ENCODE results near the gene SMARCB1.

SMARCB1 gene

DNA sequence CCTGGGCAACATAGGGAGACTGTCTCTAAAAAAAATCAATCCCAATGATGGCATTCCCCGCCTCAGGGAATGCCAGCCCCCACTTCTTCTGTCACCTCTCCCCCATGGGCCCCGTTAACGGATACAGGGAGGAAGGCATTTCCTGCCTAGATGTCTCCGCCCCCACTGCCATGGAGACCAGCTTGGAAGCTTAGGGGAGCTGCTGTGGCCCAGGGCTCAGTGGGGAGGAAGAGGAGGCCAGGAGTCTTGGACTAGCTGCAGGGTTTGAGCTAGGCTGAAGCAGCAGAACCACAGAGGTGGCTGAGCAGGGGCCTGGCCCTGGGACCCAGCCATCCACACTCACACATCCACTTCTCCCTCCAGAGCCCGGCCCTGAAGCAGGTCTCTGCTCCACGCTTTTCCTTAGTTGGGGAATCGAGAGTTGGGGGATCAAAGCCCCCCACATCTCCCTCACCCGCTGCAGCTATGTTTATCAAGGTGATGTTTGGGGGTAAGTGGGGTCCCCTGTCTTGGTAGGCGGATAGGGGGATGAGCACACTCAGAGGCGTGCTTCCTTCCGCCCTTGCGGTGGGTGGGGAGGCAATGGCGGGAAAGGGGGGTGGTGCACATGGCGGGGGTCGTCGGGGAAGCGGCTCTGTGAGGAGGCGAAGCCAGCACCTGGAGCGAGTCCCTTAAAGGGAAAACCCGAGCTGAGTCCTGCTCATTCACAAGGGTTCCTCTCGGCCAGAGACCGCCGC is 23.8 kb upstream of the SMARCB1 start, which contains the start of gene C22orf15:
Gene C22orf15 (plus strand): TSS at position 149 of the 737 bp plus-strand sequence. CDS start 317 bp downstream, at position 466.
- no peak for FAIRE-seq

DNA sequence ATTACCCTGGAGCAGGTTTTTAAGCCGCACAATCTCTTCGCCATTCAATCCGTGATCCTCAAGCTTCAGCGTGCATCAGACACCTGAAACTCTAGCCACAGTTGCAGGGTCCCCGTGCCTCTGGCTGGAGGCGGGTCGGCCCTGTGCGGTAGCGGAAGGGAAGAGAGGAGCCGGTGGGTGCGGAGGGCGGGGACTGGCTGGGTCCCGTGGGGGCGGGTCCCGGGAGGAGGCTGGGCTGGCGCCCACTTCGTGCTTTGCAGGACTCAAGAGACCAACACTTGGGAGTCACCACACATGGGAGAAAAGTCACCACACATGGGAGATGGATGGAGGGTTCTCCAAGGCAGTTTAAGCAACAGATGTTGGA is 23.2 kb upstream of the SMARCB1 start:
- no peak for FAIRE-seq

DNA sequence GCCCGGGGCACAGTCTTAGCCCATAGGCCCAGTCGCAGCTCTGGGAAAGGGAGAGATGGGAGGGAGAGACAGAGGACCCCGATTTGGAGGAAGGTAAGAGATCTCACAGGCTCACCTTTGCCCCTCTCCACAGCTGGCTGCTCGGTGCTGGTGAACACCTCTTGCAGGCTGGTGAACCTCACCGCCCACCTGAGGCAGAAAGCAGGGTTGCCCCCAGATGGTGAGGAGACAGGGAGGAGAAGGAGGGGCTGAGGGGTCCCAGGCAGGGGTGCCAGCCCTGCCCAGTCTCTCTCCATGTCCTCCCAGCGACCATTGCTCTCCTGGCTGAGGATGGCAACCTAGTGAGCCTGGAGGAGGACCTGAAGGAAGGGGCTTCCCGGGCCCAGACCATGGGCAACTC is 22.8 kb upstream of the SMARCB1 start:
- no peak for FAIRE-seq

DNA sequence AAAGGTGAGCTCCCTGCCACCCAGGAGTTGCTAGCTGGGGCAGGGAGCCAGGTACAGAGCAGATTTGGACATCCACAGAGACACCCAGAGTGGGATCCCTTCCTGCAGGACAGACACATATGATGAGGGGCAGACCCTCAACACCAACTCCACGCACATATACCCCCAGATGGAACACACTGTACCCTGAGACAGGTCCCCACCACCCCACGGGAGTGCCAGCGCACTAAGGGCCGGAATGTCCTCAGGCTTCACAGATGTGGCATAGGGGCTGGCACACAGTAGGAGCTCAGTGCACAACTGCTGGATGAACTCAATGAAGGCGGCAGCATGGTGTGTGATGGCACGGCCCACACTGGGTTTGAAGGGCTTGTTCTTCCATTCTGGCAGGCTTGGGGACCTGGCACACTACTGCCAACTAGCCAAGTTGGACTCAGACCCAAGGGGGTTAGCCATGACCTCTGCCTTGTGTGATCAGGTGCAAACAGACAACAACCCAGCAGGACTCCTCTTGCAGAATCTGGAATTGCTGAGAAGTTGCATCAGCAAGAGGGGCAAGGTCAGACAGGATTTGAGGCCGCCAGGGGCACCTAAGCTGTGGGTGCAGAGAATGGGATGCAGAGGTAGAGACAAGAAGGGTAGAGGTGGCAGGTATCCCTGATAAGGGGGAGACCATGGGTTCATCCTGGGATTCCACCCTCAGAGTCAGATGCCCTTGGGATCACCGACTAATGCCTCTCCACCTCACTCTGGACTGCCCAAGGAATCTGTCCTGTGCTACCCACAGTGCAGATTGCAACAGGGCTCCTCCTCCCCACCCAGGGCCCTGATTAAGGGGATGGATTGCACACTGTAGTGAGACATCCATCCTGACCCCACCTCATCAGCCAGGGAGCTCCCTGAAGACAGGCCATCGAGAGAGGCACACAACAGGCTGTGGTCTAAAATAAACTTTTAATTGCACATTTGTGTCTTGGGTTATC is 21.6 kb upstream of the SMARCB1 start:
- no peak for FAIRE-seq

DNA sequence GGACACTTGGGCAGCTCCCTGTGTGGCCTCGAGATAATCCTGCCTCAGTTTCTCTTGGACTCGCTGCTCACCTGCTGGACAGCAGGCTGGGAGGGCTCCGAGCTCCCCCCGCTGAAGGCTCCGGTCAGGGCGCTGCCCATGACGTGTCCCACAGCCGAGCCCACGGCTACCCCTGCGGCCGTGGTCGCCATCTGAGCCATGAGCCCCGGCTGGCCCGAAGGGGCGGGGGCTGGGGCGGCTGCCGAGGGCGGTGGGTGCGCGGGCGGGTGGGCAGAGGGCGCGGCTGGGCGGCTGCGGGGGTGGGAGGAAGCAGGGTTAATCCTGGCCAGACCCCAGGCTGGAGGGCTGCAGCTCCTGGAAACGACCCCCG is 19.5 kb upstream of the SMARCB1 start:
- FAIRE-seq = no peak

DNA sequence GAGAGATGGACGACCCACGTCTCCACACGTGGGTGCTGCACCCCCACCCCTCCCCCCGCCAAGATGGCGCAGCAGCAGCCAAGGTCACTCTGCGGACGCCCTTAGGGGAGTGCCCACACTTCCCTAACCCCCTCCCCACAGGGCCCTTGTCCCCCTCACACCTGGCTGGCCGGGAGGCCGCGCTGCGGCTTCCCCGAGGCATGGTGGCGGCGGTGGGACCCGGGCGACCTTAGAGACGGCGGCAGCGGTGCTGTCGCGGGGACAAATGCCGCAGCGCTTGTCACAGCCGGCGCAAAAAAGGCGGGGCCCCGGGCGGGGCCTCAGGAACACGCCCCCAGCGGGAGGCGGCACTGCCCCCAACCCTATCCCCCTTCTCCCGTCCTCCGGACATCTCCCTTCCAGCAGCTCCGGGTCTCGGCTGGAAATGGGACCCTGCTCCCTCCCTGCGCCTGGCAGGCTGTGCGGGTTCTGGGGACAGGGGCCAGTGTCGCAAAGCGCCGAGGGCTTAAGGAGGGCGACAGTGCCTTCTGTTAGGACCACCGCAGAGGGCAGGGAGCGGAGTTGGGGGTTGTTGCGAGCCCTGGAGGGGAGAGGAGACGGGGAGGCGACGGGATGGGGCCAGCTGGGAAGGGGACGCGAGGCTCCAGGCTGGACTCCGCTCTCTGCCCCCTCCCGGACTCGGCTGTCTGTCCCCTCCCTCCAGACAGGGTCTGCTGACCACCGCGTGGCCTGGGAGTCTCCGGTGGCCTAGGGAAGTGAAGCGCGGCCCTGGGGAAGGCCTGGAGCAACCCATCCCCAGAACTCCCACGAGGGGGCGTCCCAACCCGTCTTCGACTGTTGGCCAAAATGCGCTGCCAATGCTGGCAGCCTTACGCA is 18.9 kb upstream of the SMARCB1 start, which contains the start of gene CHCHD10:
Gene CHCHD10 (minus strand): TSS at position 300 of the 876 bp plus-strand sequence. CDS start 98 bp downstream, at position 202.
- FAIRE-seq = no peak

DNA sequence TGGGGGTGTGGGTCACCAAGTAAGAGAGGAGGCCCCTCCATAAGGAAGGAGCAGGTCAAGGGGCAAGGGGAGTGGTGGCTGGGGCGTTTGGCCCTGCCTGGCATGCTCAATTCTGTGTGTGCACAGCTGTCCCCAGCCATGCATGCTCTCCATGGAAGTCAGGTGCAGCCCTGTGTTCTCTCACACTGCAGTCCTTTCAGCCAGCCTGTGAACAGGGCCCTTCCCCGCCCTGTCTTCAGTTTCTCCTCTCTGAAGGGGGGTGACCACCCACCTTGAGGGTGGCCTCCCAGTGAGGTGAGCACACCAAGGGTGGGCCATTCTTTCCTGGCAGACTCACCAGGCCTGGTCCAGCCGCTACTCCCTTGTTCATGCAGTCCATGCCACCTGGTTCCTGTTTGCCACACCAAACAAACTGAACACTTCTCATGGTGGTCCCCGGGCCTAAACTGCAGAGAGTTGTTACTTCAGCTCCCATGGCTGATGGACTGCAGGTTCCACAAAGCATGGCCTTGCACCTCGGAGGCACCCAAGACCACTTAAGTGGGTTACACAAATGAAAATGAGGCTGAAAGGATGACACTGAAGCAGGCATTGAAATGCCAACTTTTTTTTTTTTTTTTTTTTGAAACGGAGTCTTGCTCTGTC is 17.3 kb upstream of the SMARCB1 start:
- FAIRE-seq = no peak

DNA sequence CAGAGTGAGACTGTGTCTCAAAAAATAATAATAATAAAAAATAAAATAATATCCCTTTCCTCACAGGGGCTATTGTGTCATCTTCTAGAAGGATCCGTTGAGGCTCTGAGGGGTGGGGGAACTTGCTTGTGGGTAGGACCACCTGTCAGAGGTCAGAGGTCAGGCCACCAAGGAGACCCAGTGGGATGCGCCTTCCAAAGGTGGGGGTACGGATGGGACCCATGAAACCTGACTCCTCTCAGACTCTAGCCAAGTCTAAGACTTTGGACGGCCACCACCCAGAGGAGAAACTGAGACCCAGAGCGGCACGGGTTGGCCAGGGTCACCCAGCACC is 14.5 kb upstream of the SMARCB1 start:
- no peak for FAIRE-seq

DNA sequence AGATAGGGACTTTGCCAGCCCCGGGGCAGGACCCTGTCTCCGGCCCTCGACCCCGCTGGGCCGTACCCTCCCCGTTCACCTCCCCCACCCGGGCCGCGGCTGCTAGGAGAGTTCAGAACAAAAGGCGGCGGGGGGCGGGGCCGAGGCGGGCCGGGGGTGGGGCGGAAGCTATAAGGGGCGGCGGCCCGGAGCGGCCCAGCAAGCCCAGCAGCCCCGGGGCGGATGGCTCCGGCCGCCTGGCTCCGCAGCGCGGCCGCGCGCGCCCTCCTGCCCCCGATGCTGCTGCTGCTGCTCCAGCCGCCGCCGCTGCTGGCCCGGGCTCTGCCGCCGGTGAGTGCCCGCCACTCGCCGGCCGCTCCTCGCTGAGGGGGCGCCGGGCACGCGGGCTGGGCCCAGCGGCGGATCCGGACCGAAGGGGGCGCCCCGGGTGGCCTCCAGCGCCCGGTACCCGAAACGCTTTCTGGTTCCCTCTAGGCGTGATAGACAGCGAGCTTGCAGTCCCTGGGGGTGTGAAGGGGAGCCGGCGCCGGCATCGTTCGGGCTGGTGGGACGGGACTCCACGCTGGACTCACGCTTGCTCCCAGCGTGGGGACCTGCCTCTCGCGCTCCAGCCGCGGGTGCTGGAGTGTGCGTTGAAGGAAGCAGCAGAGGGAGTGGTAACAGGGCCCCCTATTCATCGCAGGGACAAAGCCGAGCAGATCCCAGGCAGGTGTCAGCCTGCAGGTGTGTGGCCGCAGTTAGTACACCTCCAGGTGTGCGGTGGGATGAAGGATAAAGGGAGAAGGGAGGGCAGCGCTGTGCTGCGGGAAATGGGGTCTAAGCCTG is 13.9 kb upstream of the SMARCB1 start, which contains the start of gene MMP11:
Gene MMP11 (plus strand): TSS at position 201 of the 825 bp plus-strand sequence. CDS start 22 bp downstream, at position 223.
- FAIRE-seq = no peak

DNA sequence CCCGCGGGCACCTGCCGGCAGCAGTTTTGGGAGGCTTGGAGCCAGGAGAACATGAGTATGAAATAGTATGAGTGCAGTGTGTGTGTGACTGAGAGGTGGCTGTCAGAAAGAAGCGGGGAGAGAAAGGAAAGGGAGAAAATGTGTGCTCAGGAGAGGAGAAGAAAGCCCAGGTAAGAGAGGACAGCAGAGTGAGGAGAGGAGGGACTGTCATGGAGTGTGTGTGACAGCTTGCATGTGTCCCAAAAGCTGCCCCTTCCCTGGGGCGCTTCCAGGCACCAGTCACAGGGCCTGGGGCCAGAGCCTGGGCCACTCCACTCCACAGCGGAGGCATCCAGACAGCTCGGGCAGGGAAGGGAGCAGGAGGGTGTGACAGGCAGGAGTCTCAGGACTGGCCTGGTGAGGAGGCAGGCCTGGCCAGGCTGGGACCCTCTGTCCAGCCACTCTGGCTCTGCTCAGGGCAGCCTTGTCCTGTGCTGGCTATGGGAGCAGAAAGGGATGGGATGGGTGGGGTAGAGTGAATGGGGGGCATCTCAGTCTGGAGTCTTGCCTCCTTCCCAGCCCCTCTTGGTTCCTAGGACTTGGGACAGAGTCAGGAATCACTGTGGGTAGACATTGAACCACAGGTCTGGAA is 13.2 kb upstream of the SMARCB1 start:
- no peak for FAIRE-seq

DNA sequence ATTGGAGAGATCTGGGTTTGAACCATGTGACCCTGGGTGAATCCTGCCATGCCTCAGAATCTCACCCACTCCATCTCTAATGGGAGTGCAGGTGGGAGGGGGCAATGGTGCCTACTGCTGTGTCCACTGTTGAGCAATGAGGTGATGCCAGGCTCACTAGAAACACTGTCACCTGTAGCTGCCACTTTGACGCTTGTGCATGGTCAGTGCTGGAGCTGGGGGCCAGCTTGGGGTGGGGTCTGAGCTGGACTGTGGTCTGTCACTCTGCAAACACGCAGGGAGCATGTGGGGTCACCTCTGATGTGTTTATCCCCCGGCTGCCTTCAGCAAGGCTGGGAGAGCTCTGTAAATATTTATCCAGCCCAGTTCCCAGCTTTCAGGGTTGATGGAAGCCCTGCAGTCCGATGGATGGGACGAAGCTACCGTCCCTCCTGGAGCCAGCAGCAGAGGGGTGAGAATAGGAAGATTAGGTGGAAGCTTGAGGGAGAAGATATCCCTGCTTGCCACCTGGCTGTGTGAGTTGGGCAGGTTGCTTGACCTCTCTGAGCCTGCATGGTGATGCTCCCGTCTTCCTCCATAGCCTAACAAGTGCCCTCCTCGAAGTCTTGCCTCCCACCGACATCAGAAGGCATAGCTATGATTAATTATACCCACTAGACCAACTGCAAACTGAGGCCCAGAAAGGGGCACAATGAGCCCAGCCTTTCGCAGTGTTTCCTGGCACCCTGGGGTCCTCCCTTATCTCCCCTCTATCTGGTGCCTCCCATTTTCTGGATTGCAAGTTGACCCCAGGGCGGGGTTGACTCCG is 12.4 kb upstream of the SMARCB1 start:
- no peak for FAIRE-seq

DNA sequence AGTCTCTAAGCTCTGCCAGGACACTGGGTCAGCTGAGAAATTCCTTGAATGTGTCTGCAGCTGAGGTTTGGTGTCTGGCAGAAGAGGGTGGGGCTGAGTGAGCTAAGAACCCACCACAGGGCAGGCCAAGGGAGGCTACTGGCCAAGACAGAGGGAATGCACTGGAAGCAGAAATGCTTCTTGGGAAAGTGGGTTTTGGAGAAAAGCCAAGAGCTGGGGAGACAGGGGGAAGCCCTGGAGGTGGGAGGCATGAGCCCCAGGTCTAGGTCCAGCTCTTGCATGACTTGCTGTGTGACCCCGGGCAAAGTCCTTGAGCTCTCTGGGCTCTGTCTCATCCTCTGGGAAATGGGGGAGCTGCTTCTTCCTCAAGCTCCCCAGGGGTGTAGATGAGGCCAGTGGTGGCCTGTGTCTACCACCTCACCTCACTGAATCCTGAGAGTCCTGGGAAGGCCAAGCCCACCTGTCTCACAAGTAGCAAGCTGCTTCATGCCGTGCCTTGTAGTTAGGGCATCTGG is 11.8 kb upstream of the SMARCB1 start:
- no peak for FAIRE-seq

DNA sequence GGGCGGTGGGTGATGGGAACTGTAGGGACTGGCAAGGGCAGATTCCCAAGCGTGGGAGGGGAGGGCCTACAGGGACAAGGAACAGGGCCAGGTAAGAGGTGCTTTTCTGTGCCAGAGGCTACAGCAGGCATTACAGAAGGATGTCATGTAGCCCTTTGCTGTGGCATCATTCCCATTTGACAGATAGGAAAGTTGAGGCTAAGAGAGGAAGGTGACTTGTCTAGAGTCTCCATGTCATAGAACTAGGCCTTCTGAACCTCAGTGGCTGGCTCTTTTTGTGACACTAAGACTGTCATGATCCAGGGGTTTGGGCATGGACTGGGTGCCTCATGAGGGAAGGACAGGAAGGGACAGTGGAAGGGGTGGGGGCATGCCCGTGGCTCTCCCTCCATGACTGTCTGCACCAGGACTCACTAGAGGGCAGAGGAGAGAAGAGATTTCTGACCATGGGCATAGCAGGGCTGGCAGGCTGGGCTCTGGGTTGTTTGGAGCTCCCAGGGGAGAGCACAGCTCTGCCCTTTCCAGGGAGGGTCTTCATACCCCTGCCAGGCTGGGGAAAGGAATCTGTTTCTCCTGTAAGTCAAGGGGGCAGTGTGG is 10.9 kb upstream of the SMARCB1 start:
- no peak for FAIRE-seq

DNA sequence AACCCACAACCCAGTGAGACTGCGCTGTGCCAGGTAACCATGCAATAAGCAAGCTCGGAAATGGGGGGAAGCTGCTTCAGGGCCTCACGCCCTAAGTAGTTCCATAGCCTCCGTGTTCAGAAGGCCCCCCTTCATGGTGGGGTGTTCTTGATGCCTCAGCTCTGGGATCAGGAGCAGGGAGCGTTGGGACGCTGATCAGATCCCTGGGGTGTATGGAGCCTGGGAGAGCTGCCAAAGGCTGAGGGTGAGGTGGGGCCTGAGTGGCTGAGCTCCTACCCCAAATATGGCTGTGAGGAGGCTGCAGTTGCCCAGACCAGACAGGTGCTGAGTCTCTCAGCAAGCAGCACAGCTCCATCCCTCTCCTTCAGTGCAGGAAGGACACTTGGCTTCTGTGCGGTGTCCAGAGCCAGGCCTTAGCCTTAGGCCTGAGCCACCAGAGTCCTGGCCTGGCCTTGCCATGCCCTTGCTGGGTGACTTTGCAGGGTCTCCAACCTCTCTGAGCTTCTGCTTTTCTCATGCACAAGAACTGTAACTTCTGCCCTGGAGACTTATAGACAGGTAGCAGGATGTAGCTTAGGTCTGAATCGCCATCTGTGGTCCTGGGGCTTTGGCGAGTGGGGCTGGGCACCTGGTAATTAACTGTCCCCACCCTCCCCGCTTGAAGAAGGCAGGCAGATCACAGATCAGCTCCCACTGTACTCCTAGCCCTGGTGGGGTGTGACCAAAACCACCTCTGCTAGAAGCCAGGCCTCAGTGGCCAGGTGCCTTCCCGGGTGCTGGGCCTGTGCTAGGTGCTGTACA is 8.8 kb upstream of the SMARCB1 start:
- no peak for FAIRE-seq

DNA sequence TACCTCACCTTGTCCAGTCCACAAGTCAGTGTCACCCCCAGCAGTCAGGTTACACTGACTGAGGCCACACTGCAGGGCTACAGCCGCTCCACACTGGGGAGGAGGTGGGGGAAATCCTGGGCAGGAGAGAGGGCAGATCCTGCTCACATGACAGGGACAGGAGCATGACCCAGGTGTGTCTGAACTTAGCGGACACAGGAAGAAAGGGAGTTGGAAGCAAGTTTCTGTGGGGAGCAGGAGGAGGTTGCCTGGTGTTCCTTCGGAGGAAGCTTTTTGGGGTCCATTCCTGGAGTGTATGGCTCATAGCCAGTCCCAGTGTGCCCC is 8.2 kb upstream of the SMARCB1 start:
- FAIRE-seq = no peak

DNA sequence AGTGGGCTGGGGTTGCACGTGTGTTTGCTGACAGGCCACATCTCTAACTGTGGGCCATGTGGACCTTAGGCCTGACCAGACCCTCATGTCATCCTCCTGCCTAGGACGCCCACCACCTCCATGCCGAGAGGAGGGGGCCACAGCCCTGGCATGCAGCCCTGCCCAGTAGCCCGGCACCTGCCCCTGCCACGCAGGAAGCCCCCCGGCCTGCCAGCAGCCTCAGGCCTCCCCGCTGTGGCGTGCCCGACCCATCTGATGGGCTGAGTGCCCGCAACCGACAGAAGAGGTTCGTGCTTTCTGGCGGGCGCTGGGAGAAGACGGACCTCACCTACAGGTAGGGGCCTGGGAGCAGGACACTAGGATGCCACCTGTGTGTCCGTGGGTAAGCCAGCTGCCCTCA is 7.7 kb upstream of the SMARCB1 start:
- no peak for FAIRE-seq

DNA sequence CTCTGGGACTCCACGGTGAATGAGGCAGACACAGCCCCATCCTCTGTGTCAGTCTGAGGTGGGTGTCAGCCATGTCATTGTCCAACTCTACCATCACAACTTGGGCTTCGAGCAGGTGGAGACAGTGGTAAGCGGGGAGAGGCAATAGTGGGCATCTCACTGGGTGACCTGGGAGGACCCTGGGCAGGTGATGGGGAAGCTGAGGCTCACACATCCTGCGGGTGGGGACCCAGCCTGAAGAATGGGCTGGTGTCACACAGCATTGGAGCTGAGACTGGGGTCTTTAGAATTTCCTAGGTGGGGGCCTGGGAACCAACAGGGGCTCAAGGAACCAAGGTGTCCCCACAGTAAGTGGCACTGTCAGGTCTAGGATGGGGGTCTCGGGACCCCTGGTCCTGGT is 7.0 kb upstream of the SMARCB1 start:
- FAIRE-seq = no peak

DNA sequence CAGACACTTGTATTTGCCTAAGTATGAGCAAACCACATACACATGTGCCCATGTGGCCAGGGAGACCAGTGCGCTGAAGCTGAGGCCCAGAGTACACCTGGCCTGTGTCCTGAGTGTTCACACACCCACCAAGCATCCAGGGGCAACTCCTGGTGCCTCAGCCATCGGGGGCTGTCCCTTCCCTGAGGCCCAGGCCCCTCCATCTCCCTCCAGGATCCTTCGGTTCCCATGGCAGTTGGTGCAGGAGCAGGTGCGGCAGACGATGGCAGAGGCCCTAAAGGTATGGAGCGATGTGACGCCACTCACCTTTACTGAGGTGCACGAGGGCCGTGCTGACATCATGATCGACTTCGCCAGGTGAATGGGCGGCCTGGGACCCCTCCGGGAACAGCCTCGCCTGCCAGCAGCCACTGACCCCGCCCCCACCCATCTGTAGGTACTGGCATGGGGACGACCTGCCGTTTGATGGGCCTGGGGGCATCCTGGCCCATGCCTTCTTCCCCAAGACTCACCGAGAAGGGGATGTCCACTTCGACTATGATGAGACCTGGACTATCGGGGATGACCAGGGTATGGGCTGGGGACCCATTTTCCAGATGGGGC is 6.5 kb upstream of the SMARCB1 start:
- FAIRE-seq = no peak
